C4-2B (cell line): ENCODE measurements around the gene HDGFL3.

Experiments
- H3K27ac ChIP-seq: fragments of 450-650 bp; 2 replicates; pipeline ENCODE4 v1.5.1; 2017
- ZFX ChIP-seq: fragments of 450-650 bp; IDR thresholded peaks from 2 replicates; pipeline ENCODE4 v1.6.1; 2017
- TF ChIP-seq, protein P1 (sequence below): fragments of 450-650 bp; conservative IDR thresholded peaks from 2 replicates; pipeline ENCODE4 v1.5.1; 2017; ENCODE audit warnings: mild to moderate bottlenecking

The HDGFL3 gene

DNA sequence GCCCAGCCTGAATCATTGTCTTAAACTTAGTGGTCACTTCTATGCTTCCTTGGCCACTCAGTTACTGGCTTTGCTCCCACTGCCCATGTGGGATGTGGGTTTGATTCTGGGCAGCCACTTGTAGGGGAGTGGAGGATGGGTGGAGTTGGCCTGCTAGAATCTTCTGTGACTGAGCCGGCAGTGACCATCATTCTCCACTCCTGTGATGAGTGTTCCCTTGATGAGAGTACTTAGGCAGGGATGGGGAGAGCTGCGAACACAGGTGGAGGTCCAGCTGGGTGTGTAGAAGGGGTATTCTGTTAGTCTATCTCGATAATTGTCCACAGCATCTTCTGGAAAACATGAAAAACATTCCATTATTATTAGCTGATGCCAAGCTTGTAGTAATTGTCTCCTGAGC is 92.2 kb downstream of the HDGFL3 start:
- TF ChIP-seq, protein P1, sequence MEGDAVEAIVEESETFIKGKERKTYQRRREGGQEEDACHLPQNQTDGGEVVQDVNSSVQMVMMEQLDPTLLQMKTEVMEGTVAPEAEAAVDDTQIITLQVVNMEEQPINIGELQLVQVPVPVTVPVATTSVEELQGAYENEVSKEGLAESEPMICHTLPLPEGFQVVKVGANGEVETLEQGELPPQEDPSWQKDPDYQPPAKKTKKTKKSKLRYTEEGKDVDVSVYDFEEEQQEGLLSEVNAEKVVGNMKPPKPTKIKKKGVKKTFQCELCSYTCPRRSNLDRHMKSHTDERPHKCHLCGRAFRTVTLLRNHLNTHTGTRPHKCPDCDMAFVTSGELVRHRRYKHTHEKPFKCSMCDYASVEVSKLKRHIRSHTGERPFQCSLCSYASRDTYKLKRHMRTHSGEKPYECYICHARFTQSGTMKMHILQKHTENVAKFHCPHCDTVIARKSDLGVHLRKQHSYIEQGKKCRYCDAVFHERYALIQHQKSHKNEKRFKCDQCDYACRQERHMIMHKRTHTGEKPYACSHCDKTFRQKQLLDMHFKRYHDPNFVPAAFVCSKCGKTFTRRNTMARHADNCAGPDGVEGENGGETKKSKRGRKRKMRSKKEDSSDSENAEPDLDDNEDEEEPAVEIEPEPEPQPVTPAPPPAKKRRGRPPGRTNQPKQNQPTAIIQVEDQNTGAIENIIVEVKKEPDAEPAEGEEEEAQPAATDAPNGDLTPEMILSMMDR, result no peak
- no peak for TF ChIP-seq ZFX
- no peak overlapping the region for H3K27ac ChIP-seq

DNA sequence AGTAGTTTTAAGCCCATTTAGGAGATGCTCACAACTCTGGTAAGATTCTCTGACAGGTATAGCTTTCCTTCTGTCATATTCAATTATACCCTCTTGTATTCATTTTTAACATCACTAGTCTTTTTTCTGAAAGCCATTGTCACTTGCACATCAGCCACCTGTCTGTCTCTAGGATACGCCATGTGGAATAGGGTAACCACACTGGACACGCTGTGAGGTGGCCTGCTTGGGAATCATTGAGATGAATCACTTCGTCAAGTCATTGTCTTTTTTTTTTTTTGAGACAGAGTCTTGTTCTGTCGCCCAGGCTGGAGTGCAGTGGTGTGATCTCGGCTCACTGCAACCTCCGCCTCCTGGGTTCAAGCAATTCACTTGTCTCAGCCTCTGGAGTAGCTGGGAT is 92.8 kb downstream of the HDGFL3 start:
- H3K27ac ChIP-seq, result no peak overlapping the region
- TF ChIP-seq ZFX, result no peak
- TF ChIP-seq, protein P1, result no peak

DNA sequence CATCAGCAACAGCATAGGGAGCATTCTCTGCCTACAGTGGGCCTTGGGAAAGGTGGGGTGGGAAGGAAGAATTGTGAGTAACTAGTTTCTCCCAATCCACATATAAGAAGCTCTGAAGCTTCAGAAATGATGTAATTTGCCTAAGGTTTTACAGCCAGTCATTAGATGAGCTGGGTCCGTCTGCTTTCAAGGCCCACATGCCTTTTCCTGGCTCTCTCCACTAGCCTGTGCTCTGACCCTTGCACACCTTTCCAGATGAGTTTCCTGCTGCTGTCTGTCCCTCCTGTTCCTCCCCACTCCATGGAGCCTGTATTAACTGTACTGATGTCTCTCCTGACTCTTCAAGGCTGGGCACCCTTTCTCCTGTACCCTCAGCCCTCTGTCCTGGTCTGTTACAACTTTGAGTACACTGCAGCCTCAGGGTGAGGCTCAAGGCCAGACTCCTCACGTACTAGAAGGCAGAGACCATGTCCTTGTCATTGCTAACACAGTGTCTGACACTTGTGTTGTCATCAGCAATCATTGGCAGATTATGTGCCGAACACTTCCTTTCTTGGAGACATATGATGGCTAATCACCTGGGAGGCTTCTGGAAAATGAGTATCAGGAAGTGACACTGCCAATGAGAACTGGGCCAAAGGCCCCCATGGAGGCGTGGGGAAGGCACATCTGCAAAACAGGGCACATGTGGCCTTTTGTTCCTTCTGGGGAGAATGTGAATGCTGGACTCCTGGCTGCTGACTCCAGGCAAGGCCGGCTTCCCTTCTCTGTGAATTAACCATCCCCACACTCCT is 93.5 kb downstream of the HDGFL3 start:
- TF ChIP-seq, protein P1, result no peak
- no peak for TF ChIP-seq ZFX
- H3K27ac ChIP-seq, result no peak overlapping the region

DNA sequence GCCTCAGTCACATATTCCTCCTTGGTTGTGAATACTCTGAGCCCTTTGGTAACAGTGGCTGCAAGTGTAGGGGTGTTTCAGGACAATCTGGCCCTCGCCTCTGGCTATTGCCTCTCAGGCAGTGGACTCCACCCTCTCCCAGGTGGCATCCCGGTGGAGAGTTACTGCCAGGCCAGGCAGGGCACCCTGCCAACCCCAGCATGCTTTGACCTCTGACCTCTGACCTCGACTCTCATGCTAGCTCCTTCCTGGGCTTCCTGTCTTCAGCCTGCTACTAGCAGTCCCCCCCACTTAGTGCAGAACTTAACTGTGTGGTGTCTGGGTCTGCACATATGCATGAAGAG is 94.7 kb downstream of the HDGFL3 start:
- H3K27ac ChIP-seq, result no peak overlapping the region
- TF ChIP-seq, protein P1, result no peak
- TF ChIP-seq ZFX, result no peak

DNA sequence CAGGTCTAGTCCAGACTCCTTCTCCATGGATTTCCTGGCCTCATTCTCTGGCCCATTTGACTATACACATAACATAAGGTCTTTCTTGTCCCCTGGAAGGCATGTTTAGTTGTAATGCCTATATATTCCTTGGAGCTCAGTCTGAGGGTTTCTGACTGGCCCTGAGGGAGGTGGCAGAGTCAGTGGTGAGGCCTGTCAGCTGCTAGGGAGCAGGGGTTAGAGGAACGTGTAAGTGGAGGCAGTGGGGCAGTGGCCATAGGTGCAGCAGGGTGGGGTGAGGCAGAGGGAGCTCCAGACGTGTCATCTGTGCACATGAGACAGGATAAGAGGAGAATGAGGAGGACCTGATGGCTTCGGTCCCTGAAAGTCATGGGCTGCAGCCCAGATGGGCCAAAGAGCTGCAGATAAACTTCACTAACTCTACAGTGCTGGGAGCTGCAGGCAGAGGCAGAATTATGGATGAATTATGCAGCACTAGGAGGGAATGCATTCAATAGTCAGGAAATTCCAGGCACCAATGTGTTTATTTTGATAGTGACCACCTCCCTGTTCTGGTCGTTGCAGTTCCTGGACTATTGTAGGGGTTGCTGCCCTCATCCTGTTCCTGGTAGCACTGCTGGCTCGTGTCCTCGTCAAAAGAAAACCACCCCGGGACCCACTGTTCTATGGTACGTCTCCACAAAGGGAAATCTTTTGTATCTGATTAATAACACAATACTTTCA is 95.2 kb downstream of the HDGFL3 start:
- no peak overlapping the region for H3K27ac ChIP-seq
- TF ChIP-seq, protein P1, result no peak
- TF ChIP-seq ZFX, result no peak

DNA sequence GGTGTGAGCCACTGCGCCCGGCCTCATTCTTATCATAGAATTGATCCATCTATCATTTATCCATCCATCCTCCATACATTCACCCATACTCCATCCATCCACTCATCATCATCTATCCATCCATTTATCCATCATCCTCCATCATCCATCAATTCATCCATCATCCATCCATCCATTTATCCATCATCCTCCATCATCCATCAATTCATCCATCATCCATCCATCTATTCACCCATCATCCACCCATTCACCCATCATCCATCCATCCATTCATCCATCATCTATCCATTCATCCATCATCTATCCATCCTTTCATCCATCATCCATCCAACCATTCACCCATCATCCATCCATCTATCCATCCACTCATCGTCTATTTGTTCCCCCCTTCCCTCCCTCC is 96.5 kb downstream of the HDGFL3 start:
- no peak overlapping the region for H3K27ac ChIP-seq
- TF ChIP-seq, protein P1, result no peak
- no peak for TF ChIP-seq ZFX

DNA sequence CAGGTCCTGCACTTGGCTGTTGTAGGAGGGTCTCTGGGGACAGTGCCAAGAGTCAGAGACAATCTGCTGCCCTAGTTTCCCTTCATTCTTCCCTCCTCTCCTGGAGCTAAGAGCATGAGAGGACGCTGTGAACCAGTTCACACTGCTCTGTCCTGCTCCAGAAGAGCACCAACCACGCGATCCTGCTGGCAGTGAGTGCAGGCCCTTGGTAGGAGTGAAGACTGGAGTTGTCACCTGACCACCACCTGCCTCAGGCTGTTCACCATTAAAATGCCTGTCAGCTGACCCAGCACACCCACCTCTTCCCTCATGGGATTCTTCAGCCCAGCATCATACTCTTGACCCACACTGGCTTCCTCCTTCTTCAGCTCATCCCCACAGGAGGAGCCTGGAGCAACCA is 97.2 kb downstream of the HDGFL3 start:
- TF ChIP-seq, protein P1, result no peak
- TF ChIP-seq ZFX, result no peak
- H3K27ac ChIP-seq, result no peak overlapping the region
